ENCODE results near the gene AFF1.

- TF ChIP-seq CTCF (conservative IDR thresholded peaks at IDR 0.05 in 1 of 2, IDR thresholded peaks at IDR 0.05 in 1 of 2; ENCODE audit: extremely low read depth in 1 of 2, insufficient read depth in 1 of 2, low read depth in 1 of 2, low read length in 2 of 2), result no peak
- no peak for TF ChIP-seq EZH2 (IDR thresholded peaks at IDR 0.05; ENCODE audit: borderline replicate concordance, low read length)
Measured at GRCh38 chr4:87117732-87118075, 182.9 kb downstream of the AFF1 start.

Data from mammary epithelial cell (primary cell).